Panc1 (cell line): ENCODE measurements around the gene SLC26A11. TPM values are rescaled to one million over a fixed set of nuclear protein-coding genes. Genes with fewer than 3 reads are reported as not detected.

Source experiments
- ATAC-seq: fragments of 200-7000 bp; cut with Tn5 transposase; 2 replicates; pipeline ENCODE4 v1.9.1; 2020; ENCODE audit warnings: mild to moderate bottlenecking, moderate library complexity
- BruUV-seq: library from RNA; stranded (reverse); fragments of 400-500 nt; replicated peaks from 2 replicates; lab custom pipeline; 2021; lab: Mats Ljungman, UMichigan
- CTCF ChIA-PET: fragments of 300-600 bp; sonication (Branson Sonifier 250); formaldehyde crosslinking; loops from one replicate; lab custom pipeline; 2022; ENCODE audit warnings: antibody characterized with exemption; lab: Charles Lee
- POLR2A ChIA-PET: fragments of 300-600 bp; sonication (Branson Sonifier 250); formaldehyde crosslinking; loops from one replicate; lab custom pipeline; 2022; ENCODE audit warnings: antibody characterized with exemption; lab: Charles Lee
- DNase-seq: peaks from one replicate; pipeline ENCODE4 v3.0.0-alpha.2; 2010; ENCODE audit warnings: low read depth, low spot score
- H3K27ac ChIP-seq: 2 replicates; pipeline ENCODE4 v1.5.1; 2011; ENCODE audit warnings: mild to moderate bottlenecking, low read length, inconsistent platforms
- H3K27me3 ChIP-seq: fragments of 200-500 bp; sonication (Bioruptor generic); 2 replicates; pipeline ENCODE4 v1.6.0; 2014; ENCODE audit warnings: low read length, inconsistent platforms; ENCODE audit not compliant: control insufficient read depth, insufficient read depth
- H3K36me3 ChIP-seq: fragments of 200-500 bp; sonication (Bioruptor generic); 2 replicates; pipeline ENCODE4 v1.5.1; 2014; ENCODE audit warnings: inconsistent platforms, mild to moderate bottlenecking, low read length, moderate library complexity; ENCODE audit not compliant: control insufficient read depth, insufficient read depth
- H3K4me1 ChIP-seq: 2 replicates; pipeline ENCODE4 v1.5.1; 2011; ENCODE audit warnings: inconsistent platforms, mild to moderate bottlenecking, low read length, moderate library complexity; ENCODE audit not compliant: control insufficient read depth, insufficient read depth
- H3K4me3 ChIP-seq, 2 experiments: 2 replicates each; pipeline ENCODE4 v1.5.1; 2011 to 2012; ENCODE audit warnings: low read depth in 2 of 2, low read length in 2 of 2, mild to moderate bottlenecking in 2 of 2, inconsistent platforms in 1 of 2, moderate library complexity in 1 of 2
- H3K9me3 ChIP-seq: fragments of 200-500 bp; sonication (Bioruptor generic); 2 replicates; pipeline ENCODE4 v1.5.1; 2014; ENCODE audit warnings: low read depth, mild to moderate bottlenecking, inconsistent platforms, low read length, moderate library complexity; ENCODE audit not compliant: control insufficient read depth, insufficient read depth
- CTCF ChIP-seq: fragments of 450-650 bp; IDR thresholded peaks from 2 replicates; pipeline ENCODE4 v1.5.1; 2017; ENCODE audit warnings: mild to moderate bottlenecking
- POLR2AphosphoS5 ChIP-seq: IDR thresholded peaks from 2 replicates; pipeline ENCODE4 v1.6.1; 2012; ENCODE audit warnings: mild to moderate bottlenecking, low read depth, low read length, moderate library complexity
- SIN3A ChIP-seq: IDR thresholded peaks from 2 replicates; pipeline ENCODE4 v1.6.1; 2012; ENCODE audit warnings: low read depth, mild to moderate bottlenecking, low read length, moderate library complexity, borderline replicate concordance; ENCODE audit not compliant: insufficient read depth
- TCF7L2 ChIP-seq: IDR thresholded peaks from 2 replicates; pipeline ENCODE4 v1.6.1; 2011; ENCODE audit warnings: mild to moderate bottlenecking, low read depth, low read length, inconsistent platforms
- in situ Hi-C: cut with HindIII; loops from 2 replicates; pipeline ENCODE4 v1.10.0; 2016; ENCODE audit warnings: low sequenced_read_pairs, low pct_unique_long_range_greater_than_20kb
- intact Hi-C: fragments of 100-400 bp; cut with micrococcal nuclease; formaldehyde crosslinking; loops from one replicate; pipeline ENCODE4 v1.10.0; 2022; ENCODE audit not compliant: unreplicated experiment
- total RNA-seq: library from RNA; stranded (reverse); gene quantifications from one replicate; pipeline ENCODE4 v1.2.1, GENCODE V29; 2021; ENCODE audit not compliant: unreplicated experiment
- TF ChIP-seq, protein P1 (sequence below), 2 experiments: IDR thresholded peaks; 2 replicates each; pipeline ENCODE4 v1.6.1; 2011 to 2012; ENCODE audit warnings: low read depth in 2 of 2, control low read depth in 1 of 2, low read length in 1 of 2, mild to moderate bottlenecking in 1 of 2, moderate library complexity in 1 of 2; ENCODE audit not compliant: insufficient read depth in 1 of 2

SLC26A11 gene
- total RNA-seq, 1 experiment from 2014 or later, result 30.9 TPM

DNA sequence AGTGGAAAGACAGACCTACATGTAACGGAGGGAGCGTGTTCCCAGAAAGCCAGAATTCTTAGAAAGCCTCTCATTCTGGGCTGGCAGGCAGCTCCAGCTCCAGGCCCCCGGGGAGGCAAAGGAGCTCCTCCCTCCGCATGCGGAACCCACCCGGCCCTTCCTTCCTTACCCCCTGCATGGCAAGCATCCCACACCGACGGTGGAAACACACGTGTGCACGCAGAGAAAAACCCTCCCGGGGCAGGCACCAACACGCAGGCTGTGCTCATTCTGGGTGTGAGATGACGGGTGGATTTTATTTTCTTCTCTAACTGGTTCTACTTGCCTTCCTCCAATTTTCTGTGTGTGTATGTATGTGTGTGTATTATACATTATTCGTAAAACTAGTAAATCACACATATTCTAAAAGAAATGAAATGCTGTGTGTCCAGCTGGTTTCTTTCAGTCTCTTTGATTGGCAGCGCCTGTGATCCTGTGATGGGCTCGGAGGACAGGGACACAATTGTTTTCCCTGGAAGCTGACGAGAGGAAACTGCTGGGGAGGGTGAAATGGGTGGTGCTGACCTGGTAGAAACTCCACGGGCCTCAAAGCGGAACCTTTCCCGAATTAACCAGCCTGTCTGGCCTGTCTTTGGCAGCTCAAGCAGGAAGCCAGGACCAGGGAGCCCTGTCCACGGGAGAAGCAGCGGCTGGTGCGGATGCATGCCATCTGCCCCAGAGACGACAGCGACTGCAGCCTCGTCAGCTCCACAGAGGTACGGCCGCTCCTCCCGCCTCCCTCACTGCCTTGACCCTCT lies 28.2 kb upstream of the SLC26A11 start:
- CTCF ChIA-PET, result no interaction called here
- POLR2A ChIA-PET, result interaction anchor here (0.5 kb wide), 1 partner anchor 494 kb away, joined by 5 read pairs; no protein-coding TSS in a partner anchor
- Histone ChIP-seq H3K4me1 (no peaks in the 10 kb centered on the region; the same call in 1 of the 2 replicates), H3K27ac (no peak overlapping the region), H3K9me3 (no peaks in the 10 kb centered on the region), H3K27me3 (no peaks in the 10 kb centered on the region), H3K4me3 (no peak overlapping the region), H3K36me3 (no peaks in the 10 kb centered on the region)
- TF ChIP-seq TCF7L2 (no peak), SIN3A (no peak), CTCF (no peak), POLR2AphosphoS5 (no peak)
- TF ChIP-seq, protein P1, sequence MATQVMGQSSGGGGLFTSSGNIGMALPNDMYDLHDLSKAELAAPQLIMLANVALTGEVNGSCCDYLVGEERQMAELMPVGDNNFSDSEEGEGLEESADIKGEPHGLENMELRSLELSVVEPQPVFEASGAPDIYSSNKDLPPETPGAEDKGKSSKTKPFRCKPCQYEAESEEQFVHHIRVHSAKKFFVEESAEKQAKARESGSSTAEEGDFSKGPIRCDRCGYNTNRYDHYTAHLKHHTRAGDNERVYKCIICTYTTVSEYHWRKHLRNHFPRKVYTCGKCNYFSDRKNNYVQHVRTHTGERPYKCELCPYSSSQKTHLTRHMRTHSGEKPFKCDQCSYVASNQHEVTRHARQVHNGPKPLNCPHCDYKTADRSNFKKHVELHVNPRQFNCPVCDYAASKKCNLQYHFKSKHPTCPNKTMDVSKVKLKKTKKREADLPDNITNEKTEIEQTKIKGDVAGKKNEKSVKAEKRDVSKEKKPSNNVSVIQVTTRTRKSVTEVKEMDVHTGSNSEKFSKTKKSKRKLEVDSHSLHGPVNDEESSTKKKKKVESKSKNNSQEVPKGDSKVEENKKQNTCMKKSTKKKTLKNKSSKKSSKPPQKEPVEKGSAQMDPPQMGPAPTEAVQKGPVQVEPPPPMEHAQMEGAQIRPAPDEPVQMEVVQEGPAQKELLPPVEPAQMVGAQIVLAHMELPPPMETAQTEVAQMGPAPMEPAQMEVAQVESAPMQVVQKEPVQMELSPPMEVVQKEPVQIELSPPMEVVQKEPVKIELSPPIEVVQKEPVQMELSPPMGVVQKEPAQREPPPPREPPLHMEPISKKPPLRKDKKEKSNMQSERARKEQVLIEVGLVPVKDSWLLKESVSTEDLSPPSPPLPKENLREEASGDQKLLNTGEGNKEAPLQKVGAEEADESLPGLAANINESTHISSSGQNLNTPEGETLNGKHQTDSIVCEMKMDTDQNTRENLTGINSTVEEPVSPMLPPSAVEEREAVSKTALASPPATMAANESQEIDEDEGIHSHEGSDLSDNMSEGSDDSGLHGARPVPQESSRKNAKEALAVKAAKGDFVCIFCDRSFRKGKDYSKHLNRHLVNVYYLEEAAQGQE (IDR thresholded peaks at IDR 0.05; ENCODE audit: insufficient read depth in 1 of 2, low read depth in 2 of 2, low read length in 1 of 2), result no peak
- no TSS peak for BruUV-seq
- intact Hi-C loops (no loop called here), in situ Hi-C loops (no loop called here)
- no peak for DNase-seq
- ATAC-seq, result no peak

- in situ Hi-C loops (no loop called here), intact Hi-C loops (no loop called here)
- no peaks in the 10 kb centered on the region for H3K9me3 ChIP-seq
- no peak overlapping the region for H3K4me3 ChIP-seq
- 0 out of 2 replicates have a peak, but pooled peaks cover 6% of the 10 kb centered on the region for H3K4me1 ChIP-seq
- TF ChIP-seq POLR2AphosphoS5, result no peak
- no peak for TF ChIP-seq TCF7L2
- TF ChIP-seq SIN3A, result no peak
- TF ChIP-seq, protein P1 (IDR thresholded peaks at IDR 0.05; ENCODE audit: insufficient read depth in 1 of 2, low read depth in 2 of 2, low read length in 1 of 2), result no peak
- no peak for TF ChIP-seq CTCF
- H3K27me3 ChIP-seq, result no peaks in the 10 kb centered on the region
- H3K27ac ChIP-seq, result no peak overlapping the region
- no peak for ATAC-seq
- CTCF ChIA-PET, result interaction anchor here (0.8 kb wide), 1 partner anchor 66 kb away, joined by 3 read pairs; no protein-coding TSS in a partner anchor
- BruUV-seq, result no TSS peak
- POLR2A ChIA-PET, result no interaction called here
- H3K36me3 ChIP-seq, result no peaks in the 10 kb centered on the region
- no peak for DNase-seq
Observed at GRCh38 chr17:80195141-80195540, 25.1 kb upstream of the SLC26A11 start.
